Upper lobe of left lung (tissue), 6 donors: ENCODE data around the gene PRKRA. TPM values are rescaled to one million over a fixed set of nuclear protein-coding genes. Genes with fewer than 3 reads are reported as not detected.

Experiments
- ATAC-seq, 2 donors: fragments of 200-7000 bp; cut with Tn5 transposase; one replicate each; pipeline ENCODE4 v1.9.1; 2022; ENCODE audit warnings: mild to moderate bottlenecking in 2 of 2, moderate library complexity in 2 of 2; ENCODE audit not compliant: low FRiP score in 2 of 2
- DNase-seq, 2 donors: peaks; one replicate each; pipeline ENCODE4 v3.0.0-alpha.2; 2019 to 2020
- H3K27ac ChIP-seq, 4 donors: fragments of 200-600 bp; sonication (generic); one replicate each; pipeline ENCODE4 v1.5.1; 2016 to 2019
- H3K27me3 ChIP-seq, 4 donors: fragments of 200-600 bp; sonication (generic); one replicate each; pipeline ENCODE4 v1.5.1; 2017 to 2019
- H3K36me3 ChIP-seq, 4 donors: fragments of 200-600 bp; sonication (generic); one replicate each; pipeline ENCODE4 v1.5.1; 2016 to 2019
- H3K4me1 ChIP-seq, 4 donors: fragments of 200-600 bp; sonication (generic); one replicate each; pipeline ENCODE4 v1.5.1; 2018 to 2019
- H3K4me3 ChIP-seq, 4 donors: fragments of 200-600 bp; sonication (generic); one replicate each; pipeline ENCODE4 v1.5.1; 2017 to 2019; ENCODE audit warnings: mild to moderate bottlenecking in 2 of 4, moderate library complexity in 1 of 4
- H3K9me3 ChIP-seq, 4 donors: fragments of 200-600 bp; sonication (generic); one replicate each; pipeline ENCODE4 v1.5.1; 2018 to 2019
- CTCF ChIP-seq, 6 experiments: fragments of 450-650 bp in 4 of 6; fragments of 200-600 bp in 2 of 6; sonication (generic) in 2 of 6; IDR thresholded peaks; one replicate each; pipeline ENCODE4 v1.5.1; 2016 to 2019; ENCODE audit warnings: antibody characterized with exemption in 6 of 6
- EP300 ChIP-seq, 4 donors: sonication (generic); formaldehyde crosslinking; IDR thresholded peaks; one replicate each; pipeline ENCODE4 v1.5.1; 2017; ENCODE audit warnings: antibody characterized with exemption in 4 of 4, control low read depth in 2 of 4
- POLR2A ChIP-seq, 4 donors: fragments of 450-650 bp; IDR thresholded peaks; one replicate each; pipeline ENCODE4 v1.5.1; 2016 to 2017; ENCODE audit warnings: antibody characterized with exemption in 4 of 4, mild to moderate bottlenecking in 2 of 4
- POLR2AphosphoS5 ChIP-seq, 2 donors: sonication (generic); formaldehyde crosslinking; IDR thresholded peaks; one replicate each; pipeline ENCODE4 v1.5.1; 2017; ENCODE audit warnings: antibody characterized with exemption in 2 of 2
- WGBS, 2 donors: methylation state at CpG; one replicate each; pipeline ENCODE4 v1.1.5; 2017 to 2018; 5-methylcytosine and 5-hydroxymethylcytosine counted together
- total RNA-seq, 6 donors: library from RNA; depleted of rRNA in 4 of 6; stranded (reverse); fragments of >200 nt in 4 of 6; gene quantifications; one replicate each; pipeline versions ENCODE4 v1.1.0 to v1.2.1, GENCODE V29; 2016 to 2021
- donor health status: DM: no; HTN: no; CAD: no; lungs with moderate emphysema.
- donor health status: DM: no; HTN: yes; CAD: no; lungs with severe emphysema.

The PRKRA gene
- total RNA-seq, 6 donors from 2014 or later: 31.4 to 64.0 (median 40.9) TPM

- peak overlapping the region; percentile 95 to 97 (median 96) for H3K27ac ChIP-seq
- H3K36me3 ChIP-seq: peaks cover 14 to 28% (median 18%) of the 10 kb centered on the region in 4 donors
- H3K4me3 ChIP-seq: peak overlapping the region; percentile 36 to 88 (median 75)
- no peak for ATAC-seq
- peak in 1 of 2 donors; percentile 25 for DNase-seq
- no peaks in the 10 kb centered on the region for H3K9me3 ChIP-seq
- TF ChIP-seq EP300 (IDR thresholded peaks at IDR 0.05) (no peak), POLR2AphosphoS5 (IDR thresholded peaks at IDR 0.05) (peak in 1 of 2 donors; percentile 5)
- no peaks in the 10 kb centered on the region for H3K27me3 ChIP-seq
- peaks cover 20 to 26% (median 21%) of the 10 kb centered on the region in 4 donors for H3K4me1 ChIP-seq
- WGBS, 2 donors: 9 to 15% methylated on average over 18 of the region's 18 CpGs
Measured at GRCh38 chr2:178449700-178450523, 1.1 kb downstream of the PRKRA start.

GRCh38 chr2:178448968-178449661 is 1.9 kb downstream of the PRKRA start:
- peaks cover 20 to 26% (median 21%) of the 10 kb centered on the region in 4 donors for H3K4me1 ChIP-seq
- H3K9me3 ChIP-seq: no peaks in the 10 kb centered on the region
- TF ChIP-seq POLR2AphosphoS5 (IDR thresholded peaks at IDR 0.05) (no peak), POLR2A (IDR thresholded peaks at IDR 0.05) (no peak), EP300 (IDR thresholded peaks at IDR 0.05) (no peak), CTCF (IDR thresholded peaks at IDR 0.05) (no peak)
- no peak for ATAC-seq
- H3K4me3 ChIP-seq: peak overlapping the region in 2 of 4 donors; percentile 70 to 80
- WGBS, 2 donors: 78 to 82% methylated on average over 4 of the region's 4 CpGs
- H3K36me3 ChIP-seq: peaks cover 20 to 36% (median 25%) of the 10 kb centered on the region in 4 donors
- no peaks in the 10 kb centered on the region for H3K27me3 ChIP-seq
- peak overlapping the region in 1 of 4 donors; percentile 96 for H3K27ac ChIP-seq
- no peak for DNase-seq

GRCh38 chr2:178441426-178441825 is 9.5 kb downstream of the PRKRA start:
- H3K4me3 ChIP-seq: no peak overlapping the region
- no peaks in the 10 kb centered on the region for H3K27me3 ChIP-seq
- no peaks in the 10 kb centered on the region for H3K9me3 ChIP-seq
- TF ChIP-seq EP300 (IDR thresholded peaks at IDR 0.05) (no peak), CTCF (IDR thresholded peaks at IDR 0.05) (no peak), POLR2A (IDR thresholded peaks at IDR 0.05) (no peak), POLR2AphosphoS5 (IDR thresholded peaks at IDR 0.05) (no peak)
- no peaks in the 10 kb centered on the region for H3K4me1 ChIP-seq
- WGBS, 2 donors: 95 to 96% methylated on average over 2 of the region's 2 CpGs
- no peak overlapping the region for H3K27ac ChIP-seq
- H3K36me3 ChIP-seq: peaks cover 30 to 93% (median 56%) of the 10 kb centered on the region in 4 donors
- ATAC-seq (no peak), DNase-seq (no peak)

- WGBS, 2 donors: 83 to 88% methylated on average over 2 of the region's 2 CpGs
- no peak for ATAC-seq
- peaks cover 12 to 93% (median 47%) of the 10 kb centered on the region in 4 donors for H3K36me3 ChIP-seq
Measured at GRCh38 chr2:178436662-178437061, 14.3 kb downstream of the PRKRA start.

More at GRCh38 chr2:178436662-178437061, 14.3 kb downstream of the PRKRA start:
- no peaks in the 10 kb centered on the region for H3K27me3 ChIP-seq
- no peak overlapping the region for H3K27ac ChIP-seq
- H3K4me3 ChIP-seq: no peak overlapping the region
- no peaks in the 10 kb centered on the region for H3K4me1 ChIP-seq
- no peaks in the 10 kb centered on the region for H3K9me3 ChIP-seq
- no peak for DNase-seq
- no peak for TF ChIP-seq CTCF (IDR thresholded peaks at IDR 0.05)
- no peak for TF ChIP-seq EP300 (IDR thresholded peaks at IDR 0.05)
- TF ChIP-seq POLR2AphosphoS5 (IDR thresholded peaks at IDR 0.05): no peak
- TF ChIP-seq POLR2A (IDR thresholded peaks at IDR 0.05): no peak
